Liver (tissue), 9 donors: ENCODE data around the gene C20orf173. TPM values are rescaled to one million over a fixed set of nuclear protein-coding genes. Genes with fewer than 3 reads are reported as not detected.

ENCODE experiments used
- DNase-seq: peaks from one replicate; pipeline ENCODE4 v3.0.0-alpha.2; 2017; ENCODE audit warnings: low spot score
- H3K27ac ChIP-seq, 2 donors: one replicate each; pipeline ENCODE4 v1.7.0; 2013; ENCODE audit warnings: inconsistent platforms in 2 of 2, low read length in 2 of 2, control low read depth in 1 of 2, low read depth in 1 of 2, mild to moderate bottlenecking in 1 of 2
- H3K27me3 ChIP-seq, 4 donors: one replicate each; pipeline versions ENCODE4 v1.6.1 to v1.7.0; 2013; ENCODE audit warnings: low read length in 3 of 4, inconsistent platforms in 1 of 4, mild to moderate bottlenecking in 1 of 4, moderate library complexity in 1 of 4; ENCODE audit not compliant: control insufficient read depth in 4 of 4, insufficient read depth in 4 of 4
- H3K36me3 ChIP-seq, 4 donors: one replicate each; pipeline versions ENCODE4 v1.6.1 to v1.7.0; 2013; ENCODE audit warnings: low read length in 3 of 4, mild to moderate bottlenecking in 3 of 4, low read depth in 1 of 4, moderate library complexity in 1 of 4; ENCODE audit not compliant: control insufficient read depth in 4 of 4, insufficient read depth in 3 of 4
- H3K4me1 ChIP-seq, 4 donors: one replicate each; pipeline versions ENCODE4 v1.6.1 to v1.7.0; 2013; ENCODE audit warnings: low read length in 3 of 4, mild to moderate bottlenecking in 3 of 4, moderate library complexity in 1 of 4; ENCODE audit not compliant: control insufficient read depth in 4 of 4, insufficient read depth in 4 of 4
- H3K4me3 ChIP-seq, 3 donors: one replicate each; pipeline versions ENCODE4 v1.6.1 to v1.7.0; 2013; ENCODE audit warnings: low read length in 3 of 3, control low read depth in 1 of 3, low read depth in 1 of 3, mild to moderate bottlenecking in 1 of 3
- H3K9ac ChIP-seq, 2 donors: one replicate each; pipeline ENCODE4 v1.7.0; 2013; ENCODE audit warnings: low read length in 2 of 2, mild to moderate bottlenecking in 2 of 2, moderate library complexity in 2 of 2, control low read depth in 1 of 2, low read depth in 1 of 2
- H3K9me3 ChIP-seq, 4 donors: one replicate each; pipeline versions ENCODE4 v1.6.1 to v1.7.0; 2013; ENCODE audit warnings: low read length in 3 of 4; ENCODE audit not compliant: control insufficient read depth in 4 of 4
- EGR1 ChIP-seq, 2 donors: IDR thresholded peaks; 2 replicates each; pipeline ENCODE4 v1.6.1; 2016 to 2018; ENCODE audit warnings: antibody characterized with exemption in 2 of 2, low read depth in 2 of 2
- FOXA1 ChIP-seq: IDR thresholded peaks from 2 replicates; pipeline ENCODE4 v1.6.1; 2016; ENCODE audit warnings: antibody characterized with exemption
- FOXA2 ChIP-seq: IDR thresholded peaks from 2 replicates; pipeline ENCODE4 v1.6.1; 2016; ENCODE audit warnings: antibody characterized with exemption
- GABPA ChIP-seq, 2 donors: IDR thresholded peaks in 1 of 2; conservative IDR thresholded peaks in 1 of 2; 2 replicates each; pipeline ENCODE4 v1.6.1; 2016; ENCODE audit warnings: antibody characterized with exemption in 2 of 2, mild to moderate bottlenecking in 1 of 2, moderate library complexity in 1 of 2
- HNF4A ChIP-seq, 2 donors: conservative IDR thresholded peaks; 2 replicates each; pipeline ENCODE4 v1.6.1; 2016; ENCODE audit warnings: antibody characterized with exemption in 2 of 2, mild to moderate bottlenecking in 2 of 2
- HNF4G ChIP-seq: IDR thresholded peaks from 2 replicates; pipeline ENCODE4 v1.6.1; 2016; ENCODE audit warnings: antibody characterized with exemption
- JUND ChIP-seq, 2 donors: IDR thresholded peaks; 2 replicates each; pipeline ENCODE4 v1.6.1; 2016; ENCODE audit warnings: antibody characterized with exemption in 2 of 2
- NR2F2 ChIP-seq: IDR thresholded peaks from 2 replicates; pipeline ENCODE4 v1.6.1; 2016; ENCODE audit warnings: antibody characterized with exemption
- RXRA ChIP-seq, 2 donors: IDR thresholded peaks; 2 replicates each; pipeline ENCODE4 v1.6.1; 2017 to 2018; ENCODE audit warnings: antibody characterized with exemption in 2 of 2, mild to moderate bottlenecking in 1 of 2
- SP1 ChIP-seq: IDR thresholded peaks from 2 replicates; pipeline ENCODE4 v1.6.1; 2018; ENCODE audit warnings: antibody characterized with exemption, mild to moderate bottlenecking
- TAF1 ChIP-seq: conservative IDR thresholded peaks from 2 replicates; pipeline ENCODE4 v1.6.1; 2016; ENCODE audit warnings: antibody characterized with exemption, mild to moderate bottlenecking
- YY1 ChIP-seq: IDR thresholded peaks from 2 replicates; pipeline ENCODE4 v1.6.1; 2016; ENCODE audit warnings: antibody characterized with exemption, mild to moderate bottlenecking
- WGBS: extraction: QIAGEN DNeasy Blood & Tissue Kit; methylation state at CpG from one replicate; pipeline ENCODE4 v1.1.7; 2013; 5-methylcytosine and 5-hydroxymethylcytosine counted together
- polyA plus RNA-seq, 2 donors: library from polyadenylated mRNA; stranded (reverse) in 1 of 2; unstranded in 1 of 2; fragments of 200-250 nt in 1 of 2; fragments of >200 nt in 1 of 2; fragmentation: Nextera tagmentation in 1 of 2; extraction: Ambion mirVana in 1 of 2; gene quantifications; one replicate each; pipeline versions ENCODE4 v1.2.1 to v1.2.3, GENCODE V29; 2013 to 2015
- total RNA-seq, 2 donors: library from RNA; depleted of rRNA; stranded (reverse); fragments of >200 nt; gene quantifications; one replicate each; pipeline ENCODE4 v1.2.3, GENCODE V29; 2014
- TF ChIP-seq, protein P1 (sequence below): IDR thresholded peaks from 2 replicates; pipeline ENCODE4 v1.6.1; 2016; ENCODE audit warnings: antibody characterized with exemption
- TF ChIP-seq, protein P2 (sequence below): IDR thresholded peaks from 2 replicates; pipeline ENCODE4 v1.6.1; 2016; ENCODE audit warnings: antibody characterized with exemption, mild to moderate bottlenecking
- donor health status: healthy.
- donor health status: healthy.
- donor health status: healthy.
- donor health status: healthy.
- donor health status: healthy.

The C20orf173 gene
- total and polyA plus RNA-seq, 4 donors, result not detected

DNA sequence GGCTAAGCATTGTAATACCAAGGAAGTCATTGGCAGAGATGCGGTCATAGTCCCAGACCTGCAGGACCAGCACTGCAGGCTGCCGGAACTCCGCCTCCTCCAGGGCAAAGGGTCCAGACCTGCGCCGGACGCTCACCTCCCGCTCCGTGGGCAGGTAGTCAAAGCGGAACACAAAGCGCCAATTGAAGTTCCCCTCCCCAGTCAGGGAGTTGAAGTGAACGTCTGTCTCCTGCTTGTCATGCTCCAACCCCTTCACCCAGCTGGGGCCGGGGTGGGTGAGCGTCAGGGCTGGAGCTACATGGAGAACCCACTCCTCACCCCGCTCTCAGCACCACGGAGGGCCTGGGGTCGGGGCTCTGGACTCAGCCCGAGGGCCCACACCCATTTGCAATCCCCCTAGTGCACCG, 30.7 kb upstream of the C20orf173 start (continued):
- TF ChIP-seq, protein P1, sequence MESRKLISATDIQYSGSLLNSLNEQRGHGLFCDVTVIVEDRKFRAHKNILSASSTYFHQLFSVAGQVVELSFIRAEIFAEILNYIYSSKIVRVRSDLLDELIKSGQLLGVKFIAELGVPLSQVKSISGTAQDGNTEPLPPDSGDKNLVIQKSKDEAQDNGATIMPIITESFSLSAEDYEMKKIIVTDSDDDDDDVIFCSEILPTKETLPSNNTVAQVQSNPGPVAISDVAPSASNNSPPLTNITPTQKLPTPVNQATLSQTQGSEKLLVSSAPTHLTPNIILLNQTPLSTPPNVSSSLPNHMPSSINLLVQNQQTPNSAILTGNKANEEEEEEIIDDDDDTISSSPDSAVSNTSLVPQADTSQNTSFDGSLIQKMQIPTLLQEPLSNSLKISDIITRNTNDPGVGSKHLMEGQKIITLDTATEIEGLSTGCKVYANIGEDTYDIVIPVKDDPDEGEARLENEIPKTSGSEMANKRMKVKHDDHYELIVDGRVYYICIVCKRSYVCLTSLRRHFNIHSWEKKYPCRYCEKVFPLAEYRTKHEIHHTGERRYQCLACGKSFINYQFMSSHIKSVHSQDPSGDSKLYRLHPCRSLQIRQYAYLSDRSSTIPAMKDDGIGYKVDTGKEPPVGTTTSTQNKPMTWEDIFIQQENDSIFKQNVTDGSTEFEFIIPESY, result no peak
- no peak for TF ChIP-seq HNF4A (conservative IDR thresholded peaks at IDR 0.05)
- TF ChIP-seq FOXA2, result no peak
- TF ChIP-seq NR2F2, result no peak
- TF ChIP-seq EGR1 (IDR thresholded peaks at IDR 0.05; ENCODE audit: low read depth in 2 of 2), result no peak
- no peak for TF ChIP-seq TAF1

GRCh38 chr20:35559042-35559693, 29.7 kb upstream of the C20orf173 start:
- no peaks in the 10 kb centered on the region for H3K9me3 ChIP-seq
- no peak for DNase-seq
- H3K36me3 ChIP-seq, result peaks cover 6 to 30% (median 23%) of the 10 kb centered on the region in 4 donors
- H3K9ac ChIP-seq, result no peak overlapping the region
- H3K27ac ChIP-seq, result no peak overlapping the region
- no peak overlapping the region for H3K4me3 ChIP-seq
- 95% methylated on average over 24 of the region's 24 CpGs for WGBS
- H3K4me1 ChIP-seq, result no peaks in the 10 kb centered on the region
- no peaks in the 10 kb centered on the region for H3K27me3 ChIP-seq
- TF ChIP-seq, protein P2, sequence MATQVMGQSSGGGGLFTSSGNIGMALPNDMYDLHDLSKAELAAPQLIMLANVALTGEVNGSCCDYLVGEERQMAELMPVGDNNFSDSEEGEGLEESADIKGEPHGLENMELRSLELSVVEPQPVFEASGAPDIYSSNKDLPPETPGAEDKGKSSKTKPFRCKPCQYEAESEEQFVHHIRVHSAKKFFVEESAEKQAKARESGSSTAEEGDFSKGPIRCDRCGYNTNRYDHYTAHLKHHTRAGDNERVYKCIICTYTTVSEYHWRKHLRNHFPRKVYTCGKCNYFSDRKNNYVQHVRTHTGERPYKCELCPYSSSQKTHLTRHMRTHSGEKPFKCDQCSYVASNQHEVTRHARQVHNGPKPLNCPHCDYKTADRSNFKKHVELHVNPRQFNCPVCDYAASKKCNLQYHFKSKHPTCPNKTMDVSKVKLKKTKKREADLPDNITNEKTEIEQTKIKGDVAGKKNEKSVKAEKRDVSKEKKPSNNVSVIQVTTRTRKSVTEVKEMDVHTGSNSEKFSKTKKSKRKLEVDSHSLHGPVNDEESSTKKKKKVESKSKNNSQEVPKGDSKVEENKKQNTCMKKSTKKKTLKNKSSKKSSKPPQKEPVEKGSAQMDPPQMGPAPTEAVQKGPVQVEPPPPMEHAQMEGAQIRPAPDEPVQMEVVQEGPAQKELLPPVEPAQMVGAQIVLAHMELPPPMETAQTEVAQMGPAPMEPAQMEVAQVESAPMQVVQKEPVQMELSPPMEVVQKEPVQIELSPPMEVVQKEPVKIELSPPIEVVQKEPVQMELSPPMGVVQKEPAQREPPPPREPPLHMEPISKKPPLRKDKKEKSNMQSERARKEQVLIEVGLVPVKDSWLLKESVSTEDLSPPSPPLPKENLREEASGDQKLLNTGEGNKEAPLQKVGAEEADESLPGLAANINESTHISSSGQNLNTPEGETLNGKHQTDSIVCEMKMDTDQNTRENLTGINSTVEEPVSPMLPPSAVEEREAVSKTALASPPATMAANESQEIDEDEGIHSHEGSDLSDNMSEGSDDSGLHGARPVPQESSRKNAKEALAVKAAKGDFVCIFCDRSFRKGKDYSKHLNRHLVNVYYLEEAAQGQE, result no peak
- no peak for TF ChIP-seq TAF1
- no peak for TF ChIP-seq NR2F2
- TF ChIP-seq YY1, result no peak
- TF ChIP-seq FOXA2, result no peak
- TF ChIP-seq, protein P1, result no peak
- no peak for TF ChIP-seq HNF4G
- TF ChIP-seq JUND (IDR thresholded peaks at IDR 0.05), result no peak
- TF ChIP-seq GABPA (IDR thresholded peaks at IDR 0.05 in 1 of 2, conservative IDR thresholded peaks at IDR 0.05 in 1 of 2), result no peak
- no peak for TF ChIP-seq RXRA (IDR thresholded peaks at IDR 0.05)
- no peak for TF ChIP-seq HNF4A (conservative IDR thresholded peaks at IDR 0.05)
- no peak for TF ChIP-seq FOXA1
- TF ChIP-seq SP1, result no peak
